IPS DF 19.7 (cell line): ENCODE data around the gene CD6.

Source experiments
- DNase-seq: peaks from one replicate; pipeline ENCODE4 v3.0.0-alpha.2; 2013; ENCODE audit warnings: low read depth, low spot score

The CD6 gene

DNA sequence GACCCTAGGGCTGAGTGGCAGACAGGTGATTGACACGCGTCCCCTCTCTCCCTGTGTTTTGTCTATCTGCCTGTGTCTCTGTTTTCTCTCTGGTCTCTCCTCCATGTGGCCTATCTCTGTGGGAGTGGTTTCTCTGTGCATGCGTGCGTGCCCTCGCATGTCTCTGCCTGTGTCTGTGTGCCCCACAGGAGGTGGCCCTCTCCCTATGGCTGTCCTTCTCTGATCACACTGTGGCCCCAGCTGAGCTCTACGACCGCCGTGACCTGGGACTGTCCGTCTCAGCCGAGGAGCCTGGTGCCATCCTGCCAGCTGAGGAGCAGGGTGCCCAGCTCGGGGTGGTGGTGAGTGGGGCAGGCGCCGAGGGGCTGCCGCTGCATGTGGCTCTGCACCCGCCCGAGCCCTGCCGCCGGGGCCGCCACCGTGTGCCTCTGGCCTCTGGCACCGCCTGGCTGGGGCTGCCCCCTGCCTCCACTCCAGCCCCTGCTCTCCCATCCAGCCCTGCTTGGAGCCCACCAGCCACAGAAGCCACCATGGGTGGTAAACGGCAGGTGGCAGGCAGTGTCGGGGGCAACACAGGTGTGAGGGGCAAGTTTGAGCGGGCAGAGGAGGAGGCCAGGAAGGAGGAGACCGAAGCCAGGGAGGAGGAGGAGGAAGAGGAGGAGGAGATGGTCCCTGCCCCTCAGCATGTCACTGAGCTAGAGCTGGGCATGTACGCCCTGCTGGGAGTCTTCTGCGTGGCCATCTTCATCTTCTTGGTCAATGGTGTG is 35.6 kb upstream of the CD6 start:
- DNase-seq = no peak

DNA sequence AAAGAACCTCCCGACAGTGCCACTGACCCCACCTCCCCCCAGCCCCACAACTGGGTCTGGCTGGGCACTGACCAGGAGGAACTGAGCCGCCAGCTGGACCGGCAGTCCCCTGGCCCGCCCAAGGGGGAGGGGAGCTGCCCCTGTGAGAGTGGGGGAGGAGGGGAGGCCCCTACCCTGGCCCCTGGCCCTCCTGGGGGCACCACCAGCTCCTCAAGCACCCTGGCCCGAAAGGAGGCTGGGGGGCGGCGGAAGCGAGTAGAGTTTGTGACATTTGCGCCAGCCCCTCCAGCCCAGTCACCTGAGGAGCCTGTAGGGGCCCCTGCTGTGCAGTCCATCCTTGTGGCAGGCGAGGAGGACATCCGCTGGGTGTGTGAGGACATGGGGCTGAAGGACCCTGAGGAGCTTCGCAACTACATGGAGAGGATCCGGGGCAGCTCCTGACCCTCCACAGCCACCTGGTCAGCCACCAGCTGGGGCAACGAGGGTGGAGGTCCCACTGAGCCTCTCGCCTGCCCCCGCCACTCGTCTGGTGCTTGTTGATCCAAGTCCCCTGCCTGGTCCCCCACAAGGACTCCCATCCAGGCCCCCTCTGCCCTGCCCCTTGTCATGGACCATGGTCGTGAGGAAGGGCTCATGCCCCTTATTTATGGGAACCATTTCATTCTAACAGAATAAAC is 34.9 kb upstream of the CD6 start:
- DNase-seq = no peak

DNA sequence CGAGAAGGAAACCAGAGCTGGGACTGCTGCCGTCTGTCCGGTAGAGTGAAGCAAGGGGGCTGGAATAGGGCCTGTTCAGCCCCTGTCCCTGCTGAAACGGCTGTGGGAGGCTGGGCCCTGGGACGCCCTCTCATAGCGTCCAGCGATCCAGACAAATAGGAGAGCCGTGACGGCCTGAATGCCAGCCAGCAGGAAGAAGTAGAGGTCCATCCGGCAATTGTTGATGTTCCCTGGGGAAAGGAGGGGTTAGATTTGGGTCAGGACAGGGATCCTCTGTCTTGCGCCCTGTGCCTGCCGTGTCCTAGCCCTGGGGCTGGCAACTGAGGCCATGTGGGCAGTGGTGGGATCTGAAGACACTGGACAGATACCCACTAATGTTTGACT is 34.3 kb upstream of the CD6 start:
- no peak for DNase-seq

DNA sequence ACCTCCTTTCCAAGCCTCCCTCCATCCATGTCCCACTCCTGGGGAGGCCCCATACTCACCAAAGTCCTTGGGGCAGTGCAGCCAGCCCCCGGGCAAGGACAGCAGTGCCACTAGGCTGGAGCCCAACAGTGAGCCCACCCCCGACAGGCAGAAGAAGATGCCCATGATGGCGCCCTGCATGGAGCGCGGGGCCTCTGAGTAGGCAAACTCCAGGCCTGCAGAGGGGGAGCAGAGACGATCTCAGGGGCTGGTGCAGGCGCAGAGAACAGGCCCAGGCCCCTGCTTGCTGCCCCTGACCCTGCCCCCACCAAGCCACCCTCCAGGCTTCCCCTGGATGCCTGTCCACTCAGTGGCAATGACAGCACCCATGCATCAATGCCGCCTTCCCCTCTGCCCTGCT is 33.7 kb upstream of the CD6 start:
- DNase-seq = no peak

DNA sequence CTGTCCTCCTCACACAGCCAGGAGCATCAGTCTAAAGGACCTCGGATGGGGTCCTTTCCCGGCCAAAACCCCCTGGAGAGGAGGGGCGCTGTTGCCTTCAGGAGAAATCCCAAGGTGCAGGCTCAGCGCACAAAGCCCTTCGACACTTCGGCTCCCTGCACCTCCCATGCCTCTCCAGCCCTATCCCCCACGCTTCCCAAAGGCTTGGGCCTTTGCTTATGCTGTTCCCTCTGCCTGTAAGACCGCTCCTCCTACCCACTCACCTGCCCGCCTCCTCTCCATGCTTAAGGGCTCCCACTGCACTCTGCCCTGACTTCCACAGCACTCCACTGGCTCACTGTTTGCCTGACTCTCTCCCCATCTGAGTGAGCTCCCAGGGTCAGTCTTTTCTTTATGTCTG is 33.0 kb upstream of the CD6 start:
- no peak for DNase-seq

DNA sequence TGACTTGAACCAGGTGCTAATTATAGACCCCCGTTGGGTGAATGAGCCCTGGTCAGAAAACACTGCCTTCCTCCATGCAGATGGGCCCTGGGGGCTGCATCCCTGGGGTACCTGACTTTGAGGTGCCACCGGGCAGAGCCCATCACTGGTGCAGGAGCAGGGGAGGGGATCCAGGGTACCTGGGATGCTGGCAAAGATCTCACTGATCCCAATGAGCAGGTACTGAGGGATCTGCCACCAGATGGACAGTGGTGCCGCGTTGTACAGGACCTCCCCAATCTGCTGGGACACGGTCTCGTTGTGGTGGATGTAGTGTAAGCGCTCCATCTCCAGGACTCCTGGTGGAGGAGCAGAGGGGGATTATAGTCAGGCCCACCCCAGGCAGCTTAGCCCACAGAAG is 32.2 kb upstream of the CD6 start:
- DNase-seq = no peak

DNA sequence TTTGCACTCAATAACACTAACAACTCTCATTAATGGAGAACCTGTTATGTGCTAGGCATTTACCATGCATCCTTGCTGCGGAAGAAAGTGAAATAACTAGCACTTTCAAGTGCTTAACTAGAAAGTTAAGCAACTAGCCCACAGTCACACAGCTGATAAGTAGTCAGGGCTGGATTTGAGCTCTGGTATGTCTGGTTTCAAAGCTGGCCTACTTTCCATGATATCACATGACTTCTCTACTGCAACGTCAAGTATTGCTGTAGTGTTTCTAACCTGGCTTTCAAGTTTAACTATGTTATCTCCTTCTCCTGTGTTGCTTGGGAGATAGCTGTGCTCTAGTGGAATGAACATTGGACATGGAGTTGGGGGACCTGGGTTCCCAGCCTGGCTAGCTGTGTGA is 31.6 kb upstream of the CD6 start:
- no peak for DNase-seq

DNA sequence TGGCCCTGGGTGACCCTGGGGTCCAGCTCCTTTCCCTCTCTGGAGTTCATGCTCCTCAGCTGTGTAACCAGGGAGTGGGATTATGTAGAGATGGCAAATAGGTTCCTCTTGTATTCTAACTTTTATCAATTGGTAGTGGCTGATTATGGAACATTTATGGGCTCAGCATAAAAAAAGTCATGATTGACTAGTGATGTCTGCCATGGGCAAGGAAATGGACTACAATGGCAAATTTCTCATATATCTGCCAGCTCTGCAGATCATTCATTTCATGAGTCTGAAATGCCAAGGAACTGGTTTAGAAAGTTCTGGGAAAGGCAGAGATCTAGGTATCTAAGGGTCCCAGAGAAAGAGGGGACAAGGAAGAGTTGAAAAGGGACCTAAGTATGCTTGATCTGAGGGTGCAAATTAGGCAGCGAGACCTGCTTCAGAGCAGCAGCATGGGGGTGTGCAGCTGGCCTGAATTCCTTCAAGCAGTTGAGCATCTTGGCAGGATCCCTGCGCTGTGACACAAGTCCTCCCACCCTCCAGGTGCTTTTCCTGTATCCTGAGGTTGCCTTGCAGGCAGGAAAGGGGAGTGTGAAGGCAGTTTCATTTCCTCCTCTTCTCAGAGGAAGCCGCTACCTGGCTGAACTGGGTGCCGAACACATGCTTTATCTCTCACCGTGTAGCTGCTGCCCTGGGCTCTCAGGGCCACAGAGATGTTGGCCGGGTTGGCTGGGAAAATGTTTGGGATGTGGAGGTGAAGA is 29.9 kb upstream of the CD6 start:
- DNase-seq = no peak

DNA sequence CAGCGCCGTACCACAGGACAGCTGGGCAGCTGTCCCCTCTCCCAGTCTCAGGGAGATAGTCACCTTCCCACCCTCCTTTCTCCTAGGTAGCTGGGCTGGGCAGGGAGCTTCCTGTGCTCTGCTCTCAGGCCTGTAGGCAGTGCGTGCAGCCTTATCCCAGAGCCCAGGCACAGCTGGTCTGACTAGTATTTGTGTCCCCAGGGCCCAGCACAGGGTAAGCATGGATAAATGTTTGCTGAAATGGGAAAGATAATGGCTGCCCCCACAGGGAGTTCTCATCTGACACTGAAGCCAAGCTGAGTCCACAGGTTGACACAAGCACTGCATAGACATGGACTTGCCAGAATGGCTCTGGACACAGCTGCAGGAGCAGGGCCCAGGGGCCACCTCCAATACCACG is 29.3 kb upstream of the CD6 start:
- DNase-seq = no peak

DNA sequence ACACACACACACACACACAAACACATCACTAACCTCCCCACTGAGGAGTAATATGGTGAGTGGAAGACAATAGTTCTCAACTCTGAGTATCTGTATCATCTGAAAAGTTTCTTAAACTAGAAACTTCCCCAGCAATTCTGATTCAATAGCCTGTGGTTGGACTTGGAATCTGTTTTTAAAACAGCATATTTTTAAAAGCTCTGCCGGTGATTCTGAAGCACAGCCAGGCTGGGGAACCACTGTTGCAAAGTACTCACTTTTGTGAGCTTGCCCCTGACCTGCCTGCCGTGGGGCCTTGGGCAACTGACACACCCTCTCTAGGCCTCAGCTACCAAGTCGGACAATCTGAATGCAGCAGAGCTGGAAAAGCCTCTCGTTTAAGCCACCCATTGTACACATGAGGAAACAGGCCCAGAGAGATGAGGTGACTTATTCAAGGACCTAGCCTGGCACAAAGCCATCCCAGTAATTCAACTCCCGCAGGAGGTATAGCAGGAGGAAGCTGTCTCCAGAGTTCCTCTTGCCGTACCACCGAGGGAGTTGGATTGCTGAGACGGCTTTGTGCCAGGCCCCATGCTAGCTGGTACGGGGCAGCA is 28.4 kb upstream of the CD6 start:
- no peak for DNase-seq

DNA sequence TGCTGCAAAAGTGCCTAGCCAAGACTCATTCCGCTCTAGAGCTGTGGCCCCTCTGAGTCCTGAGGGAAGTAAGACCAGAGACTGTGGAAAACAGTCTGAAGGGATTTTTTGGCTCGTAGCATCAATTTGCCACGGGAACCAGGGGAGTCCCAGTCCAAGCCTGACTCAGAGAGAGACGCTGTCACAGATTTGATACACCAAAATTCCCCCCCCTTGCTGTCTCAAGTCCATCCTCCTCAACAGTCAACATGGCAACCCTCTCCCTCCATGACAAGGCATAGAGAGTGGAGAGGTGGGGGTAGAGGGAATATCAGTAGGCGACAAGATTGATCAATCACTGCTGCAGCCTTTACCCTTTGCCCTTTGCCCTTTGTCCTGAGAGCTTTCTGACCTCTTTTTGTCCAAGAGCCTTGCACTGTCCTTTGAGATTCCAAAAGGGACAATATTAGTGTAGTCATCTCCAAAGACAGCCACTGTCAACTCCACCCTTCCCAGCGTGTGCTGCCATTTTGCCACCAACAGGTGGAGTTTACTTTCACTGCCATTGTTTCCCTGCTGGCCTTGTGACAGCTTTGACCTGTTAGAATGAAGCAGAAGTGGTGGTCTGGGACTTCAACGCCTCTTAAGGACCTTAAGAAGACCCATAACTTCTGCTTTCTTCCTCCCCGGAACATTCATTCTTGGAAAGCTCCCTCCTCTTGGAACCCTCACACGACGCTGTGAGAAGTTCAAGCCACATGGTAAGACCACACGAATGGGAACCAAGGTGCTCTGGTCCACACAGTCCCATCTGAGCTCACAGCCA is 26.8 kb upstream of the CD6 start:
- DNase-seq = no peak

DNA sequence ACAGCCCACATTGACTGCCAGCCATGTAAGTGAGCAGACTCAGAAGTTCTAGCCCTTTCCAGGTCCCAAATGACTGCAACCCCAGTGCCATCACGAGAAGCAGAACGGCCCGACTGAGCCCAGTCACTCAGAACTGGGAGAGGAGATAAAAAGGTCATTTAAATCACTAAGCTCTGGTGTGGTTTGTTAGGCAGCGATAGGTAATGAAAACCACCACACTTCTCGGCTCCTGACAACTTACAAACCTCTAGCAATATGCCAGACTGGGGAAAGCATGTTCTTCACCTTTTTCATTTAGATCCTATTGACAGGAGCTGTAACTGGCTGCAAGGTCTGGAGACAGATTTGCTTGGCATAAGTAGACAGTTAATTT is 26.2 kb upstream of the CD6 start:
- no peak for DNase-seq

DNA sequence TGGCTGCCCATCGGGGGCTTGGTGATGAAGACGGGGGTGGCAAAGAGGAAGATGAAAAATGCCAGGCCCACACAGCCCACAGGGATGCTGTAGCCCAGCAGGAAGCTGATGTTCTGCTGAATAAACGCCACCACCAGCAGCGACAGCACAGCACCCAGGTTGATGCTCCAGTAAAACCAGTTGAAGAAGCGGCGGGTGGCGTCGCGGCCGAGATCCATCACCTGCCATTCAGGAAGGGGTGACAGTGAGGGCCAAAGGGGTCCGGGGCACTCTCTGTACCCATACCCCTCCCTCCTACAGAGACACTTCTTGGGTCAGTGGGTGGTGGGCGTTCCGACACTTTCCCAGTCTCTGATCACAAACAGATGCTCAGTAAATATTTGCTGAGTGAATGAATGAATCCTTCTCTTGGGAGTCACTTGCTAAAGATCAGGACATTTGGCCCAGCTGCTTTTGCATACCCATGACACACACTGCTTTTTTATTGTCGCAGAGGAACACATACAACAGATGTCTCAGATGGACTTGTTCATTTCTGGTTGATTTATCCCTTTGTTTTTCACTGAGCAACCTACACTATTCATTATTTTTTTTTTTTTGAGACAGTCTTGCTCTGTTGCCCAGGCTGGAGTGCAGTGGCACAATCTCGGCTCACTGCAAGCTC is 24.7 kb upstream of the CD6 start:
- DNase-seq = no peak

DNA sequence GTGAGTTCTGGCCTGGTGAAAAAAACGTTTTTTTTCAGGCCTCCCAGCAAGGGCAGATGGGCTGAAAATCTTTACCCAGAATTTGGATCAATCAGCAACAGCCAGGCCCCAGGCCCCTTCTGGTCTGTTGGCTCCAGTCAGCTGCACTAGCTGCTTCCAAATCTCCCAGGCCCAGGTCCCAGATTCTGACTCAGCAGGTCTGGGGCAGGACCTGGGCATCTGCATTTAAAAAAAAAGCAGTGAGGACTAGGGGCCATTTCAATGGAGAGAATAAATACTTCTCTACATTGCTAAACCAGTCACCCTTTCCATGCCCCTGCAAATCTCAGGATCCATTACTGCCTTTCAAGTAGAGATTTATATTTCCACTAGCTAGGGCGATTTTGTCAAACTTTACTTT is 23.8 kb upstream of the CD6 start:
- no peak for DNase-seq

DNA sequence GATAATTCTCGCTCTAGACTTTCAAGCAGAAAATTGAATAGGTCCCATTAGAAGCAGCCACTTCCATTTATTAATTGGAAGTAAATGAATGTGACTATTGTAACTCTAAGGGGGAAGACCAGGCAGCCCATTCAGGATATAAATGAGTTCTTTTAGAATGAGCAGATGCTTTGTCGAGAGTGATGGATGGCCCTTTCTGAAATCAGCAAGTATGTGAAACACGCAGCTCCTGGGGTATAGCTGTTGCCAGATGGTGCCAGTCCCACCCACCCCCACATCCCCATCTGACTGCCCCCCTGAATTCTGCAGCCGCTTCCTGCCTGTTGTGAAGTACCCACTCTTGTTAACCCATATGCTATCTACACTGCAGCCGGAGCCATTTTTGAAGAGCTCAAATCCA is 23.2 kb upstream of the CD6 start:
- DNase-seq = no peak

DNA sequence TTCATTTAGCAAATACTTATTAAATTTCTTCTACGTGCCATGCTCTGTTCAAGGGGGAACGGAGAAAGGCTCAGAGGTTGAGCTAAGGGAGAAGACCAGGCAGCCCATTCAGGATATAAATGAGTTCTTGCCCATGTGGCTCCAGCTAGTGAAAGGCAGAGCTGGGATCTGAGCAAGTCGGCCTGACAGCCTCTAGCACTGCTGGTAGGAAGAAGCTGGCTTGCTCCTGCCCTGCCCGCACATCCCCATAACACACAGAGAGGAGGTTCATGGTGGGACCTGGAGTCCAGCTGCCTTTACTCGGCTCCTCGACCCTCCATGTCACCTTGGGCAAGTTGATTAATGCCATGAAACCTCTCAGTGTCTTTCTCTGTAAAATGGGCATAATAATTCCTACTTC is 21.5 kb upstream of the CD6 start:
- no peak for DNase-seq

DNA sequence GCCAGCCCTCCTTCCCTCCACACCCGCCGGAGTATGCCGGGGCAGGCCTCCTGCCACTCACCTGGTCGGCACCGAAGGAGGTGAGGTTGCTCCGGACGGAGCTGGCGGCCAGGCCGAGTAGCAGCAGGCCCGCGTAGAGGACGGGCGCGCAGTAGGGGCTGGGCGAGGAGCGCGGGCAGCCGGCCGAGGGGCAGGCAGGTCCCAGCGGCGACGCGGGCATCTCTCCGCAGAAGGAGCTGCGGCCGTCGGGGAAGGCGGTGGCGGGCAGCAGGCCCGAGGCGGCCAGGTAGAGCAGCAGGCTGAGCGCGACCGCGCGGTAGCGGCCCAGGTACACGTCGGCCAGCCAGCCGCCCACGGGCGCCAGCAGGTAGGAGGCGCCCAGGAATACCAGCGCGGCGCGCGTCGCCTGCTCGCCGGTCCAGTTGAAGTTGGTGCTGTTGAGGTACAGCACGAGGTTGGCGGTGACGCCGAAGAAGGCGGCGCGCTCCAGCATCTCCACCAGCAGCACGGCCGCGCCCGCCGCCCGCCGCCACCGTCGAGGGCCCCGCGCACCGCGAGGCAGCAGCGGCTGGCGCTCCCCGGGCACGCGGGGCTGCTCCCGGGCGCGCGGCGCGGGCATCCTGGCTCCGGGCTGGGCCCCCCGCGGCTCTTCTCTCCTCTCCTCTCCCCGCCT is 20.4 kb upstream of the CD6 start:
- no peak for DNase-seq

DNA sequence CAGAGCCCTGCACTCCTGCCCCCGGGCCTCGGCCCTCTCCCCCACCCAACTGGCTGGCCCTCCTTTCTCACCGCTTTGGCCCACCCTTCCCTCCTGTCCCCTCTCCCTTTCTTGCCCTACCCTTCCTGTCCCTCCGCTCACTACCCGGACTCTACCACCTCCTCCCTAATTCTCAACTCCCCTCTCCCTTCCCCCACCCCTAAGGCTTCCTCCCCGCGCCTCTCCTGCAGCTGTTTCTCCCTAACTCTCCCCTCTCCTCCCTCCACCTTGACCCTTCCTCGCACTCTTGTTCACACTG is 19.9 kb upstream of the CD6 start:
- DNase-seq = no peak

DNA sequence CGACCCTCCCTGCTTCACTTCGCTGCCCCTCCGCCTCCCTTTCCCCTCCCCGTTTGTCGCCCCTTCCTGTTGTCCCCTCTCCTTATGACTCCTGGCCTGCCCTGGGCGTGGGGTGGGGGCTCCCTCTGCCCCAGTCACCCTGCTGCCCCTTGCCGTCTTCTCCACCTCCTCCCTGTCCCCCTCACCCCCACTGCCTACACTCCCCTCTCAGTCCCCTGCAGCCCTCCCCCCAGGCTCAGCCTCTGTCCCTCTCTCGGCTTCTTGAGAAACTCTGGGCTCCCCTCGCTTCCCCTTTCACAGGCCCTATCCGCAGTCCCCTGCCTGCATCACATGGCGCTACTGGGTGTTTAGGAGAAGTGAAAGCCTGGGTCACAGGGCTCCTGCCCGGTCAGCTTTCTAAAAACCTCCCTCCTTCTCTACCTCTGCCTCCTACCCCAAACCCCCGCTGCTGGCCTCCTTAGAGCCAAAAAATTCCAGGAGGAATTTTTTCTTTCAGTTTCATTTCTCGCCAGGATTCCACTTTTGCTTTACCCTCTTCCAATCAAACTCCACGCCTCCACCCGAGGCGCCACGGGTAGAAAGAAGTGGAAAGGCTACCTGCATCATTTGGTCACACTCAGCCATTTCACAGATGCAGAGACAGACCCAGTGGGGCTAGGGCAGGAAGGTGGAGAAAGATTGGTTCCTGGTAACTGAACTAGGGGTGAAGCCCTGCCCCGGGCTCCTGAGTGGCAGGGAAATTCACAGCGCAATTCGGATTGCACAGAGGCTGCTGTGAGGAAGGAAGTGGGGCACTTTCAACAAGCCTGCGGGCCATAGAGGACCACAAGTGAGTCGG is 19.4 kb upstream of the CD6 start, which contains the start of gene SLC15A3:
TSS of gene SLC15A3 (minus strand) at position 273 of the 838 bp plus-strand sequence. CDS start 625 bp downstream, outside the sequence.
- peak; percentile 54 for DNase-seq

DNA sequence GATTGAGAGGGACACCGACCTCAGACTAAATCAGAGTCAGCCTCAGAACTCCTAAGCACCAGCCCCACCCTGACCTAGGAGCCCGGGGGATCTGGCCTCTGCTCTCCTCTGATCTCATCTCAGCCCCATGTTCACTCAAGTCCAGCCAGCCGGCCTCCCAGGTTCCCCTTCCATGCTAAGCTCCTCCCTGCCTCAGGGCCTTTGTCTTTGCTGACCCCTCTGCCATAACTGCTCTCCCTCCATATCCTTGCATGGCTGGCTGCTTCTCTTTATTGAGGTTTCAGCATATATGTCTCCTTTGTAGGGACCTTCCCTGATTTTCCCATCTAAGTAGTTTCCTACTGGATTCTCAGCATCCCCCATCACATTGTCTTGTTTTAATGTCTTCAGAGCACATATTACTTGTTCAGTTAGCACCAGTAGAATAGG is 18.7 kb upstream of the CD6 start:
- no peak for DNase-seq
